Left ventricle myocardium inferior (tissue), 1 donor: ENCODE measurements around the gene NBPF4. TPM values are rescaled to one million over a fixed set of nuclear protein-coding genes. Genes with fewer than 3 reads are reported as not detected.
"Not testable (repeated sequence)": the region's sequence is repeated elsewhere in the genome, so short reads cannot be mapped to it uniquely, and the experiment has no call there.

ENCODE experiments used
- DNase-seq: peaks from one replicate; pipeline ENCODE4 v3.0.0-alpha.2; 2020
- H3K27ac ChIP-seq: fragments of 200-600 bp; replicated peaks from 2 replicates; pipeline ENCODE4 v1.8.0; 2021
- H3K27me3 ChIP-seq: fragments of 200-600 bp; 2 replicates; pipeline ENCODE4 v1.8.0; 2021; ENCODE audit warnings: low read depth
- H3K36me3 ChIP-seq: fragments of 200-600 bp; 2 replicates; pipeline ENCODE4 v1.8.0; 2021
- H3K4me1 ChIP-seq: fragments of 200-600 bp; 2 replicates; pipeline ENCODE4 v1.8.0; 2021
- H3K4me3 ChIP-seq: fragments of 200-600 bp; 2 replicates; pipeline ENCODE4 v1.8.0; 2021; ENCODE audit warnings: mild to moderate bottlenecking, moderate library complexity
- H3K9me3 ChIP-seq: fragments of 200-600 bp; replicated peaks from 2 replicates; pipeline ENCODE4 v1.8.0; 2021
- intact Hi-C: fragments of 100-400 bp; cut with micrococcal nuclease; formaldehyde crosslinking; loops from one replicate; pipeline ENCODE4 v1.11.0; 2022
- total RNA-seq: library from RNA; stranded (reverse); fragmentation: NEBNext Ultra II Directional; extraction: Animal tissue kit (Norgen Biotek cat#: 25700); gene quantifications from one replicate; pipeline ENCODE4 v1.2.1, GENCODE V29; 2021
- TF ChIP-seq, protein P1 (sequence below): fragments of 200-600 bp; IDR thresholded peaks from 2 replicates; pipeline ENCODE4 v1.8.0; 2021; ENCODE audit warnings: antibody characterized with exemption, mild to moderate bottlenecking, borderline replicate concordance
- donor health status: DM: no; HTN: yes; CAD: no; lungs with severe emphysema.

Gene NBPF4
- total RNA-seq, 1 donor from 2014 or later: not detected

GRCh38 chr1:108226855-108227254, 17.0 kb downstream of the NBPF4 start:
- DNase-seq, intact Hi-C loops, H3K9me3 ChIP-seq, H3K27me3 ChIP-seq, H3K27ac ChIP-seq, H3K36me3 ChIP-seq, H3K4me1 ChIP-seq, H3K4me3 ChIP-seq: not testable (repeated sequence)

DNA sequence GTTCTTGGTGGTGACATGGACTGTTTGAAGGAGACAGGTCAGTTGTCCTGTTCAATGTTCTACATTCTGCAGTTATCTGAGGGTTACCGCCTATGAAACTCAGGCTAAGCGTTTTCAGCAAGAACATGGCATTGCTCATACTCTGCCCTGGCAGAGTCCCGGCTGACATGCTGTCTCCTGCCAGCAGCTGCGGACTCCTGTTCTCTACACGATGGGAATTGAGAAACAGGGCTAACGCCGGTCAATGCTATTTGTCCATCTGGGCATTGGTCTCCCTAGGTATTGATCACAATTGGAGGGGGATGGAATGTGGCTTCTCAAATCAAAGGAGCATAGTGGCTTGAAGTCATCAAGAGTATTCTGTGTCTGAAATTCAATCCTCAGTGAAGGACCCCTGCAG, 20.6 kb downstream of the NBPF4 start:
- H3K4me3 ChIP-seq, H3K9me3 ChIP-seq, intact Hi-C loops, H3K36me3 ChIP-seq, H3K27ac ChIP-seq, DNase-seq, H3K27me3 ChIP-seq, H3K4me1 ChIP-seq: not testable (repeated sequence)

DNA sequence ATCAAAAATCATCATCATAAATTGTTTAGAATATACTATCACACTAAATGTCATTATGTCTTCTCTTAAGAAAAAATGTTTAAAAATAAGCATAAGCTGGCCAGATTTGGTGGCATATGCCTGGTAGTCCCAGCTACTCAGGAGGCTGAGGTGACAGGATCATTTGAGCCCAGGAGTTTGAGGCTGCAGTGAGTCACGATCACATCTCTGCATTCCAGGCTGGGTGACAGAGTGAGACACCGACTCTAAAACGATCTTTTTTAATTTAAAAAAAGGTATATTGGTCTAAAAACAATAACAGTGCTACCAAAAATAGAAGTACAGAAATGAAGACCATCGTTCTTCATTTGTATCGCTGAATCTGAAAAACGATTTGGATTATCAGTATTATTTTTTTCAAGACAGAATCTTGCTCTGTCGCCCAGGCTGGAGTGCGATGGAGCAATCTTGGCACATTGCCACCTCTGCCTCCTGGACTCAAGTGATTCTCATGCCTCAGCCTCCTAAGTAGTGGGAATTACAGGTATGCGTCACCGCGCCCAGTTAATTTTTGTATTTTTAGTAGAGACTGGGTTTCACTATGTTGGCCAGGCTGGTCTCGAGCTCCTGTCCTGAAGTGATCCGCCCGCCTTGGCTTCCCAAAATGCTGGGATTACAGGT, 26.2 kb downstream of the NBPF4 start:
- H3K27ac ChIP-seq, intact Hi-C loops: not testable (repeated sequence)

GRCh38 chr1:108217007-108217406, 26.9 kb downstream of the NBPF4 start:
- H3K9me3 ChIP-seq, H3K27ac ChIP-seq, H3K4me3 ChIP-seq, H3K4me1 ChIP-seq, DNase-seq, intact Hi-C loops, H3K27me3 ChIP-seq, H3K36me3 ChIP-seq: not testable (repeated sequence)

More for the DNA sequence above, 26.2 kb downstream of the NBPF4 start:
- H3K4me1 ChIP-seq, H3K9me3 ChIP-seq, H3K27me3 ChIP-seq, H3K36me3 ChIP-seq, DNase-seq, H3K4me3 ChIP-seq: not testable (repeated sequence)

- H3K4me3 ChIP-seq, DNase-seq, H3K9me3 ChIP-seq, intact Hi-C loops, H3K27ac ChIP-seq, H3K36me3 ChIP-seq, H3K4me1 ChIP-seq: not testable (repeated sequence)
- H3K27me3 ChIP-seq: peaks cover 16% of the 10 kb centered on the region
Observed at GRCh38 chr1:108216028-108216890, 27.6 kb downstream of the NBPF4 start.

- DNase-seq, intact Hi-C loops, H3K4me1 ChIP-seq, H3K36me3 ChIP-seq, H3K4me3 ChIP-seq, H3K27ac ChIP-seq, H3K9me3 ChIP-seq: not testable (repeated sequence)
- TF ChIP-seq, protein P1, sequence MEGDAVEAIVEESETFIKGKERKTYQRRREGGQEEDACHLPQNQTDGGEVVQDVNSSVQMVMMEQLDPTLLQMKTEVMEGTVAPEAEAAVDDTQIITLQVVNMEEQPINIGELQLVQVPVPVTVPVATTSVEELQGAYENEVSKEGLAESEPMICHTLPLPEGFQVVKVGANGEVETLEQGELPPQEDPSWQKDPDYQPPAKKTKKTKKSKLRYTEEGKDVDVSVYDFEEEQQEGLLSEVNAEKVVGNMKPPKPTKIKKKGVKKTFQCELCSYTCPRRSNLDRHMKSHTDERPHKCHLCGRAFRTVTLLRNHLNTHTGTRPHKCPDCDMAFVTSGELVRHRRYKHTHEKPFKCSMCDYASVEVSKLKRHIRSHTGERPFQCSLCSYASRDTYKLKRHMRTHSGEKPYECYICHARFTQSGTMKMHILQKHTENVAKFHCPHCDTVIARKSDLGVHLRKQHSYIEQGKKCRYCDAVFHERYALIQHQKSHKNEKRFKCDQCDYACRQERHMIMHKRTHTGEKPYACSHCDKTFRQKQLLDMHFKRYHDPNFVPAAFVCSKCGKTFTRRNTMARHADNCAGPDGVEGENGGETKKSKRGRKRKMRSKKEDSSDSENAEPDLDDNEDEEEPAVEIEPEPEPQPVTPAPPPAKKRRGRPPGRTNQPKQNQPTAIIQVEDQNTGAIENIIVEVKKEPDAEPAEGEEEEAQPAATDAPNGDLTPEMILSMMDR: peak; percentile 75
- peaks cover 30% of the 10 kb centered on the region for H3K27me3 ChIP-seq
Observed at GRCh38 chr1:108214641-108215465, 29.0 kb downstream of the NBPF4 start.

DNA sequence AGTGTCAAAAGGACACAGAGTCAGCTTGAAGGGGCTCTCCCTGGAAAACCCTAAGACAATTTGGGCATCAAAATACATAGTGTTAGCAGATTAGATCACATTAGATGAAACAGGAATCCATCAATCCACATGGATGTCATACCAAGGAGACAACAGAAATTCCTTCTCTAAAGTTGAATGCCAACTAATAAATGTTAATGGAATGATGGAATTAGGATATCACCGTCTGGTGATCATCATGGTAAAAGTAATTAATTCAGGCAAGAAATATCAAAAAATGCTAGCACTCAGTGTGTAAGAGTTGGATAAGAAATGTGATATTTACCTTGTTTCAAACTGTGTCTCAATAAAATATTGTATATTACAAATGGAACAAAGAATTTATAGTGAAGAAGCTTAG, 32.9 kb downstream of the NBPF4 start:
- Histone ChIP-seq H3K36me3 (no peaks in the 10 kb centered on the region), H3K4me3 (no peak overlapping the region), H3K27ac (no peak overlapping the region), H3K9me3 (no peaks in the 10 kb centered on the region), H3K27me3 (peaks cover 49% of the 10 kb centered on the region), H3K4me1 (no peaks in the 10 kb centered on the region)
- no peak for DNase-seq
- intact Hi-C loops: no loop called here
- TF ChIP-seq, protein P1: no peak
